Measurements from ENCODE around the gene POLN. TPM values are rescaled to one million over a fixed set of nuclear protein-coding genes. Genes with fewer than 3 reads are reported as not detected.

POLN gene
- polyA plus RNA-seq, 1 donor (not counting 4 experiments of a cell fraction or from before 2014, with no cell fraction given) = 1.3 TPM

DNA sequence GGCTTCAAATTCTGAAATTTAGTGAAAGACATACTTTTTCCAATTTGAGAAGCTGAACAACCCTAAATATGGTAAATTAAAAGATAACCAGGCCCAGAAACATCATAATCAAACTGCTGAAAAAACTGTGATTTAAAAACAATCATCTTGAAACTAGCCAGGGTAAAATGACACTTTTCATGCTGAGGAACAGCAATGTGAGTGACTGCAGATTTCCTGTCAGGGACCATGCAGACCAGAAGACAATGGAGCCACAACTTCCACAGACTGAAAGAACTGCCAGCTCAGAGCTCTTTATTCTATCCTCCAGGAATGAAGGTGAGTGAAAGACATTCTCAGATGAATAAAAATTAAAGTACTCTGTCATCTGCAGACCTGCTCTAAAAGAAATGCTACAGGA is 109.5 kb downstream of the POLN start:
- Histone ChIP-seq H3K36me3 (ENCODE audit: control insufficient read depth in 2 of 2, extremely low read depth in 1 of 2, insufficient read depth in 2 of 2, low read length in 2 of 2) (no peaks in the 10 kb centered on the region), H3K27ac (ENCODE audit: control insufficient read depth, insufficient read depth, low read length) (no peak overlapping the region), H4K20me1 (ENCODE audit: control insufficient read depth, extremely low read depth, insufficient read depth, low read length) (no peaks in the 10 kb centered on the region), H3K9me1 (ENCODE audit: control insufficient read depth, extremely low read depth, insufficient read depth, low read length) (no peaks in the 10 kb centered on the region), H2AFZ (ENCODE audit: control insufficient read depth, low read length) (no peak overlapping the region), H3K79me2 (ENCODE audit: control insufficient read depth, insufficient read depth, low read length) (no peaks in the 10 kb centered on the region), H3K4me2 (ENCODE audit: control insufficient read depth, extremely low read depth, insufficient read depth, low read depth, low read length) (no peak overlapping the region), H3K27me3 (ENCODE audit: control insufficient read depth, extremely low read depth, insufficient read depth, low read length) (no peaks in the 10 kb centered on the region), H3K9me3 (ENCODE audit: control insufficient read depth, low read depth, low read length) (peaks cover 4% of the 10 kb centered on the region), H3K4me3 (ENCODE audit: control insufficient read depth in 2 of 3, extremely low read depth in 1 of 3, insufficient read depth in 2 of 3, low read depth in 1 of 3, low read length in 3 of 3) (no peak overlapping the region), H3K9ac (ENCODE audit: control insufficient read depth, extremely low read depth, insufficient read depth, low read length) (no peak overlapping the region), H3K4me1 (ENCODE audit: control insufficient read depth, extremely low read depth, insufficient read depth, low read length) (no peaks in the 10 kb centered on the region)
- dilution Hi-C loops (cut with MboI; ENCODE audit: extremely low pct_ligation_motif_present, low sequenced_read_pairs) = no loop called here
- DNase-seq (ENCODE audit: low read depth, low spot score) (no peak), FAIRE-seq (no peak)
- TF ChIP-seq EZH2 (IDR thresholded peaks at IDR 0.05; ENCODE audit: low read length) (no peak), CTCF (optimal IDR thresholded peaks at IDR 0.05 in 1 of 3, IDR thresholded peaks at IDR 0.05 in 1 of 3, conservative IDR thresholded peaks at IDR 0.05 in 1 of 3; ENCODE audit: extremely low read depth in 1 of 3, insufficient read depth in 2 of 3, low read length in 3 of 3) (no peak)

- TF ChIP-seq CTCF (optimal IDR thresholded peaks at IDR 0.05 in 1 of 3, IDR thresholded peaks at IDR 0.05 in 1 of 3, conservative IDR thresholded peaks at IDR 0.05 in 1 of 3; ENCODE audit: extremely low read depth in 1 of 3, insufficient read depth in 2 of 3, low read length in 3 of 3) (no peak), EZH2 (IDR thresholded peaks at IDR 0.05; ENCODE audit: low read length) (no peak)
- Histone ChIP-seq H3K9me1 (ENCODE audit: control insufficient read depth, extremely low read depth, insufficient read depth, low read length) (no peaks in the 10 kb centered on the region), H3K27ac (ENCODE audit: control insufficient read depth, insufficient read depth, low read length) (no peak overlapping the region), H3K4me2 (ENCODE audit: control insufficient read depth, extremely low read depth, insufficient read depth, low read depth, low read length) (no peak overlapping the region), H4K20me1 (ENCODE audit: control insufficient read depth, extremely low read depth, insufficient read depth, low read length) (no peaks in the 10 kb centered on the region), H2AFZ (ENCODE audit: control insufficient read depth, low read length) (no peak overlapping the region), H3K4me1 (ENCODE audit: control insufficient read depth, extremely low read depth, insufficient read depth, low read length) (no peaks in the 10 kb centered on the region), H3K4me3 (ENCODE audit: control insufficient read depth in 2 of 3, extremely low read depth in 1 of 3, insufficient read depth in 2 of 3, low read depth in 1 of 3, low read length in 3 of 3) (no peak overlapping the region), H3K9me3 (ENCODE audit: control insufficient read depth, low read depth, low read length) (peaks cover 4% of the 10 kb centered on the region), H3K9ac (ENCODE audit: control insufficient read depth, extremely low read depth, insufficient read depth, low read length) (no peak overlapping the region), H3K36me3 (ENCODE audit: control insufficient read depth in 2 of 2, extremely low read depth in 1 of 2, insufficient read depth in 2 of 2, low read length in 2 of 2) (no peaks in the 10 kb centered on the region), H3K27me3 (ENCODE audit: control insufficient read depth, extremely low read depth, insufficient read depth, low read length) (no peaks in the 10 kb centered on the region), H3K79me2 (ENCODE audit: control insufficient read depth, insufficient read depth, low read length) (no peaks in the 10 kb centered on the region)
- dilution Hi-C loops (cut with MboI; ENCODE audit: extremely low pct_ligation_motif_present, low sequenced_read_pairs) = no loop called here
- no peak for FAIRE-seq
- no peak for DNase-seq (ENCODE audit: low read depth, low spot score)
Measured at GRCh38 chr4:2127609-2128332, 114.2 kb downstream of the POLN start.

Measured in keratinocyte (primary cell).